ENCODE measurements around the gene FPR2. TPM values are rescaled to one million over a fixed set of nuclear protein-coding genes. Genes with fewer than 3 reads are reported as not detected.

Gene FPR2
- total and polyA plus RNA-seq, 2 donors (not counting 1 experiment from before 2014, with no cell fraction given): not detected

DNA sequence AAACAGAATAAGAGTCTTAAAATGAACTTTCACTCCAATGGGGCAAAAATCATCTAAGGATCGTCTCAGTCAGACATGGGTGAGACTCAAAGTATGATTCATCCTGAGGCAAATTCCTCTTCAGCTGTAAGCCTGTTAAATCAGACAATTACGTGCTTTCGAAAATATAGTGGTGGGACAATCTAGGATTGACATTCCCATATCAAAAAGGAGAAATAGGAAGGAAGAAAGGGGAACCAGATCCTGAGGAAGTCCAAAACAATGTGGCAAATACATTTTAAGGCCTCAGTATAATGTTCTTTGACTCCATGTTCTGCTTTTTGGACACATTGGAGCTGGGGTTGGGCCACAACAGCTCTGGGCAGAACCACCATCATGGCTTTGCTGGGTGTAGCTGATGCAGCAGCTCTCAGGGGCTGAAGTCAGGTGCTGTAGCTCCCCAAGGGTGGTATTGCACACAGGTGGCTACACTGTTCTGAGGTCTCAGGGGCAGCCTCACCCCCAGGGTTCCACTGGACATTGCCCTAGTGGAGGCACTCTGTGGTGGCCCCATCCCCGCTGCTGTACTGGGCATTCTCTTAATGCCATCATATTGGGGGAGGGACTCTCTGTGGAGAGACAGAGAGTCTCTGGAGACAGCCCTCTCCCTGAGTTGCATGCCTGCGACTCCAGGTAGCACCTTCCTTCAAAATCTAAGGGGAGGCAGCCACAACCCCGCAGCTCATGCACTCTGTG lies 28.2 kb downstream of the FPR2 start:
- ChIA-PET POLR2A (no interaction called here), CTCF (interaction anchor here (1.5 to 1.9 kb wide), 2 partner anchors 12 to 130 kb away, joined by 3 to 5 read pairs; no protein-coding TSS in a partner anchor)
- H3K27ac ChIP-seq (ENCODE audit: low read length in 2 of 2): no peak overlapping the region
- Mint-ChIP-seq H3K27ac (no peak overlapping the region), H3K4me3 (no peak overlapping the region), H3K4me1 (peaks cover 3% of the 10 kb centered on the region), H3K9me3 (ENCODE audit: insufficient read depth) (no peaks in the 10 kb centered on the region), H3K27me3 (peaks cover 4% of the 10 kb centered on the region)
- no peaks in the 10 kb centered on the region for H3K4me1 ChIP-seq (ENCODE audit: control insufficient read depth in 2 of 2, insufficient read depth in 2 of 2, low read length in 2 of 2)
- H4K20me1 ChIP-seq (ENCODE audit: control insufficient read depth, insufficient read depth, low read length, poor library complexity, severe bottlenecking): no peaks in the 10 kb centered on the region
- no peaks in the 10 kb centered on the region for H3K36me3 ChIP-seq (replicated peaks in 1 of 2; ENCODE audit: control extremely low read depth in 1 of 2, control insufficient read depth in 1 of 2, extremely low read depth in 1 of 2, insufficient read depth in 2 of 2, low read length in 1 of 2)
- no peak for TF ChIP-seq EZH2 (IDR thresholded peaks at IDR 0.05; ENCODE audit: borderline replicate concordance, insufficient read depth, low read depth, low read length, poor library complexity, severe bottlenecking)
- TF ChIP-seq, protein P1, sequence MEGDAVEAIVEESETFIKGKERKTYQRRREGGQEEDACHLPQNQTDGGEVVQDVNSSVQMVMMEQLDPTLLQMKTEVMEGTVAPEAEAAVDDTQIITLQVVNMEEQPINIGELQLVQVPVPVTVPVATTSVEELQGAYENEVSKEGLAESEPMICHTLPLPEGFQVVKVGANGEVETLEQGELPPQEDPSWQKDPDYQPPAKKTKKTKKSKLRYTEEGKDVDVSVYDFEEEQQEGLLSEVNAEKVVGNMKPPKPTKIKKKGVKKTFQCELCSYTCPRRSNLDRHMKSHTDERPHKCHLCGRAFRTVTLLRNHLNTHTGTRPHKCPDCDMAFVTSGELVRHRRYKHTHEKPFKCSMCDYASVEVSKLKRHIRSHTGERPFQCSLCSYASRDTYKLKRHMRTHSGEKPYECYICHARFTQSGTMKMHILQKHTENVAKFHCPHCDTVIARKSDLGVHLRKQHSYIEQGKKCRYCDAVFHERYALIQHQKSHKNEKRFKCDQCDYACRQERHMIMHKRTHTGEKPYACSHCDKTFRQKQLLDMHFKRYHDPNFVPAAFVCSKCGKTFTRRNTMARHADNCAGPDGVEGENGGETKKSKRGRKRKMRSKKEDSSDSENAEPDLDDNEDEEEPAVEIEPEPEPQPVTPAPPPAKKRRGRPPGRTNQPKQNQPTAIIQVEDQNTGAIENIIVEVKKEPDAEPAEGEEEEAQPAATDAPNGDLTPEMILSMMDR (IDR thresholded peaks at IDR 0.05): no peak
- 81% methylated on average over 3 of the region's 6 CpGs for WGBS (ENCODE audit: insufficient coverage)
- H3K79me2 ChIP-seq (ENCODE audit: control insufficient read depth, insufficient read depth, low read length): no peaks in the 10 kb centered on the region
- H3K9me3 ChIP-seq (ENCODE audit: control extremely low read depth in 1 of 3, control insufficient read depth in 2 of 3, insufficient read depth in 1 of 3, low read length in 2 of 3): peaks cover 2 to 14% (median 3%) of the 10 kb centered on the region in 3 donors
- no peak overlapping the region for H3K9ac ChIP-seq (ENCODE audit: low read length)
- intact Hi-C loops (cut with micrococcal nuclease): no loop called here
- DNase-seq (no peak), ATAC-seq (ENCODE audit: low read depth) (no peak)
- no peaks in the 10 kb centered on the region for H3K27me3 ChIP-seq (replicated peaks in 1 of 4; ENCODE audit: control extremely low read depth in 1 of 4, control insufficient read depth in 3 of 4, insufficient read depth in 4 of 4, low read length in 3 of 4)
- no peak overlapping the region for H2AFZ ChIP-seq (ENCODE audit: insufficient read depth, low read depth, low read length, poor library complexity, severe bottlenecking)
- no peak overlapping the region for H3K4me3 ChIP-seq (ENCODE audit: control extremely low read depth in 1 of 5, extremely low read depth in 1 of 5, insufficient read depth in 1 of 5, low read depth in 2 of 5, low read length in 4 of 5)
- no peak overlapping the region for H3K4me2 ChIP-seq (replicated peaks; ENCODE audit: low read depth, low read length, poor library complexity, severe bottlenecking)

DNA sequence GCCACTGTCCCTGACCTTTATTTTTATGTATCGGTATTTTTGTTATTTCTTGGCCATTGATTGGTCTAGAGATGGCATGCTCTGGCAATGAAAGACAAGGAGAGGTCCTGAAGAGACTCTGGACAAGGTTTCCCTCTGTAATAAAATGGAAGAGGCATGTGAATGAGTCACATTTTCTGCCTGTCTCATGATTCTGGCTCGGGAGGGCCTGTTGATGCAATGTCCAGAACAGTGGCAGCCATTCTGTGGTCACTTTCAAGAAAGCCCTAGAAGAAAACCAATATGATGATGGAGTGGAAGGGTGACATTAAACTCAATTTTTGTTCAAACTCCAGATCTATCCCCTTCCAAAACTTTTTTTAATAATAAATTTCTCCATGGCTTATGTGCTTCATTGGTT lies 32.0 kb downstream of the FPR2 start:
- DNase-seq (no peak), ATAC-seq (ENCODE audit: low read depth) (no peak)
- H3K9me3 Mint-ChIP-seq (ENCODE audit: insufficient read depth): peaks cover 5% of the 10 kb centered on the region
- Histone ChIP-seq H3K27ac (ENCODE audit: low read length in 2 of 2) (no peak overlapping the region), H3K4me2 (replicated peaks; ENCODE audit: low read depth, low read length, poor library complexity, severe bottlenecking) (no peak overlapping the region), H3K79me2 (ENCODE audit: control insufficient read depth, insufficient read depth, low read length) (no peaks in the 10 kb centered on the region), H4K20me1 (ENCODE audit: control insufficient read depth, insufficient read depth, low read length, poor library complexity, severe bottlenecking) (no peaks in the 10 kb centered on the region), H3K4me3 (ENCODE audit: control extremely low read depth in 1 of 5, extremely low read depth in 1 of 5, insufficient read depth in 1 of 5, low read depth in 2 of 5, low read length in 4 of 5) (no peak overlapping the region), H3K27me3 (replicated peaks in 1 of 4; ENCODE audit: control extremely low read depth in 1 of 4, control insufficient read depth in 3 of 4, insufficient read depth in 4 of 4, low read length in 3 of 4) (no peaks in the 10 kb centered on the region), H2AFZ (ENCODE audit: insufficient read depth, low read depth, low read length, poor library complexity, severe bottlenecking) (no peak overlapping the region), H3K9ac (ENCODE audit: low read length) (no peak overlapping the region), H3K36me3 (replicated peaks in 1 of 2; ENCODE audit: control extremely low read depth in 1 of 2, control insufficient read depth in 1 of 2, extremely low read depth in 1 of 2, insufficient read depth in 2 of 2, low read length in 1 of 2) (no peaks in the 10 kb centered on the region), H3K9me3 (ENCODE audit: control extremely low read depth in 1 of 3, control insufficient read depth in 2 of 3, insufficient read depth in 1 of 3, low read length in 2 of 3) (peaks cover 0 to 14% (median under 1%) of the 10 kb centered on the region in 3 donors), H3K4me1 (ENCODE audit: control insufficient read depth in 2 of 2, insufficient read depth in 2 of 2, low read length in 2 of 2) (no peaks in the 10 kb centered on the region)
- intact Hi-C loops (cut with micrococcal nuclease): no loop called here
- POLR2A ChIA-PET: no interaction called here
- WGBS (ENCODE audit: insufficient coverage): 40% methylated on average over 1 of the region's 2 CpGs
- TF ChIP-seq, protein P1 (IDR thresholded peaks at IDR 0.05): no peak
- TF ChIP-seq EZH2 (IDR thresholded peaks at IDR 0.05; ENCODE audit: borderline replicate concordance, insufficient read depth, low read depth, low read length, poor library complexity, severe bottlenecking): no peak
- CTCF ChIA-PET: no interaction called here
- H3K27ac Mint-ChIP-seq: no peak overlapping the region
- peaks cover 17% of the 10 kb centered on the region for H3K27me3 Mint-ChIP-seq
- H3K4me1 Mint-ChIP-seq: no peaks in the 10 kb centered on the region
- no peak overlapping the region for H3K4me3 Mint-ChIP-seq
